MM.1S (cell line): ENCODE measurements around the gene USP32.

ENCODE experiments used
- EZH2 ChIP-seq: fragments of 300-600 bp; sonication (generic); optimal IDR thresholded peaks from 2 replicates; pipeline ENCODE3; 2017; ENCODE audit warnings: low read depth, mild to moderate bottlenecking, antibody characterized with exemption, low read length, mixed read lengths
- EZH2phosphoT487 ChIP-seq: fragments of 300-600 bp; sonication (generic); IDR thresholded peaks from 2 replicates; pipeline ENCODE4 v1.6.1; 2018; ENCODE audit warnings: antibody characterized with exemption, low read length
- TF ChIP-seq, protein P1 (sequence below): fragments of 300-600 bp; sonication (generic); IDR thresholded peaks from 2 replicates; pipeline ENCODE4 v1.5.1; 2016; ENCODE audit warnings: antibody characterized with exemption, low read length, mixed read lengths

DNA sequence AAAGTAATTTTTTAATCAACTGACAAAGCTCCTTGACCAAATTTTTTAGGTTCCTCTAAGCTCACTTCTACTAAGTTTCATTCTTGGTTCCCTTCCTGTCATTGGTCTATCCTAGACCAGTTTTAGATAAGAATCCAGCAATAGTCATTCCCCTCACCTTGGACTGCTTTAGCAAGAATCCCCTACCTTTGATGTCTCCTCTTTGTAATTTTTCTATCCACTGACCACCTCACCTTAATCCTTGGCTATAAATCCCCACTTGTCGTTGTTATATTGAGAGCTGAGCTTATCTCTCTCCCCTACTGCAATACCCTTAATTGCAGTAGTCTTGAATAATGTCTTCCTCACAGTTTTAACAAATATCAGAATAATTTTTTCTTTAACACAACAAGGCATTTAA, 107.2 kb downstream of the USP32 start:
- TF ChIP-seq EZH2phosphoT487 (no peak), EZH2 (no peak)
- TF ChIP-seq, protein P1, sequence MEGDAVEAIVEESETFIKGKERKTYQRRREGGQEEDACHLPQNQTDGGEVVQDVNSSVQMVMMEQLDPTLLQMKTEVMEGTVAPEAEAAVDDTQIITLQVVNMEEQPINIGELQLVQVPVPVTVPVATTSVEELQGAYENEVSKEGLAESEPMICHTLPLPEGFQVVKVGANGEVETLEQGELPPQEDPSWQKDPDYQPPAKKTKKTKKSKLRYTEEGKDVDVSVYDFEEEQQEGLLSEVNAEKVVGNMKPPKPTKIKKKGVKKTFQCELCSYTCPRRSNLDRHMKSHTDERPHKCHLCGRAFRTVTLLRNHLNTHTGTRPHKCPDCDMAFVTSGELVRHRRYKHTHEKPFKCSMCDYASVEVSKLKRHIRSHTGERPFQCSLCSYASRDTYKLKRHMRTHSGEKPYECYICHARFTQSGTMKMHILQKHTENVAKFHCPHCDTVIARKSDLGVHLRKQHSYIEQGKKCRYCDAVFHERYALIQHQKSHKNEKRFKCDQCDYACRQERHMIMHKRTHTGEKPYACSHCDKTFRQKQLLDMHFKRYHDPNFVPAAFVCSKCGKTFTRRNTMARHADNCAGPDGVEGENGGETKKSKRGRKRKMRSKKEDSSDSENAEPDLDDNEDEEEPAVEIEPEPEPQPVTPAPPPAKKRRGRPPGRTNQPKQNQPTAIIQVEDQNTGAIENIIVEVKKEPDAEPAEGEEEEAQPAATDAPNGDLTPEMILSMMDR: no peak
